ENCODE data around the gene SORBS1.

The SORBS1 gene

GRCh38 chr10:95290461-95291364 lies 270.5 kb downstream of the SORBS1 start, which contains the start of gene PDLIM1:
PDLIM1 (minus strand) TSS chr10:95291003; CDS start chr10:95290915, 88 bp downstream.
- no peak for DNase-seq (ENCODE audit: low read depth in 2 of 2)

GRCh38 chr10:95289921-95290421 lies 271.2 kb downstream of the SORBS1 start:
- no peak for DNase-seq (ENCODE audit: low read depth in 2 of 2)

GRCh38 chr10:95289003-95289920 lies 271.9 kb downstream of the SORBS1 start:
- DNase-seq (ENCODE audit: low read depth in 2 of 2), result no peak

GRCh38 chr10:95288303-95288702 lies 272.9 kb downstream of the SORBS1 start:
- DNase-seq (ENCODE audit: low read depth in 2 of 2), result no peak

GRCh38 chr10:95287281-95287680 lies 273.9 kb downstream of the SORBS1 start:
- no peak for DNase-seq (ENCODE audit: low read depth in 2 of 2)

- no peak for DNase-seq (ENCODE audit: low read depth in 2 of 2)
These were observed 274.5 kb downstream of the SORBS1 start for GRCh38 chr10:95286707-95287106.

- no peak for DNase-seq (ENCODE audit: low read depth in 2 of 2)
These were observed 275.6 kb downstream of the SORBS1 start for GRCh38 chr10:95285556-95285955.

GRCh38 chr10:95284807-95285206 lies 276.4 kb downstream of the SORBS1 start:
- no peak for DNase-seq (ENCODE audit: low read depth in 2 of 2)

- no peak for DNase-seq (ENCODE audit: low read depth in 2 of 2)
These were observed 279.1 kb downstream of the SORBS1 start for GRCh38 chr10:95282107-95282506.

GRCh38 chr10:95281206-95281605 lies 280.0 kb downstream of the SORBS1 start:
- DNase-seq (ENCODE audit: low read depth in 2 of 2), result no peak

- no peak for DNase-seq (ENCODE audit: low read depth in 2 of 2)
These were observed 280.5 kb downstream of the SORBS1 start for GRCh38 chr10:95280637-95281036.

- DNase-seq (ENCODE audit: low read depth in 2 of 2), result no peak
These were observed 281.9 kb downstream of the SORBS1 start for GRCh38 chr10:95279042-95279820.

- DNase-seq (ENCODE audit: low read depth in 2 of 2), result no peak
These were observed 282.8 kb downstream of the SORBS1 start for GRCh38 chr10:95278061-95278988.

- no peak for DNase-seq (ENCODE audit: low read depth in 2 of 2)
These were observed 283.6 kb downstream of the SORBS1 start for GRCh38 chr10:95277614-95278013.

GRCh38 chr10:95277201-95277570 lies 284.0 kb downstream of the SORBS1 start:
- DNase-seq (ENCODE audit: low read depth in 2 of 2), result no peak

GRCh38 chr10:95276367-95277200 lies 284.6 kb downstream of the SORBS1 start:
- no peak for DNase-seq (ENCODE audit: low read depth in 2 of 2)

- DNase-seq (ENCODE audit: low read depth in 2 of 2), result no peak
These were observed 285.3 kb downstream of the SORBS1 start for GRCh38 chr10:95275726-95276366.

- DNase-seq (ENCODE audit: low read depth in 2 of 2), result no peak
These were observed 287.5 kb downstream of the SORBS1 start for GRCh38 chr10:95273393-95274312.
